Keratinocyte (primary cell): Measurements from ENCODE around the gene LSM5.

Experiments
- EZH2 ChIP-seq: IDR thresholded peaks from one replicate; pipeline ENCODE4 v1.6.1; 2012; ENCODE audit warnings: inconsistent platforms, mild to moderate bottlenecking, low read length, moderate library complexity
- TF ChIP-seq, protein P1 (sequence below), 3 experiments: IDR thresholded peaks in 1 of 3; conservative IDR thresholded peaks in 1 of 3; optimal IDR thresholded peaks in 1 of 3; 2 replicates in 2 of 3; 3 replicates in 1 of 3; pipeline versions ENCODE3 to v1.5.1; 2011; ENCODE audit warnings: low read length in 3 of 3, mild to moderate bottlenecking in 3 of 3, moderate library complexity in 2 of 3, control low read depth in 1 of 3, inconsistent platforms in 1 of 3; ENCODE audit not compliant: insufficient read depth in 2 of 3; ENCODE audit errors: extremely low read depth in 1 of 3

GRCh38 chr7:32522746-32523530 is 32.8 kb upstream of the LSM5 start:
- TF ChIP-seq, protein P1, sequence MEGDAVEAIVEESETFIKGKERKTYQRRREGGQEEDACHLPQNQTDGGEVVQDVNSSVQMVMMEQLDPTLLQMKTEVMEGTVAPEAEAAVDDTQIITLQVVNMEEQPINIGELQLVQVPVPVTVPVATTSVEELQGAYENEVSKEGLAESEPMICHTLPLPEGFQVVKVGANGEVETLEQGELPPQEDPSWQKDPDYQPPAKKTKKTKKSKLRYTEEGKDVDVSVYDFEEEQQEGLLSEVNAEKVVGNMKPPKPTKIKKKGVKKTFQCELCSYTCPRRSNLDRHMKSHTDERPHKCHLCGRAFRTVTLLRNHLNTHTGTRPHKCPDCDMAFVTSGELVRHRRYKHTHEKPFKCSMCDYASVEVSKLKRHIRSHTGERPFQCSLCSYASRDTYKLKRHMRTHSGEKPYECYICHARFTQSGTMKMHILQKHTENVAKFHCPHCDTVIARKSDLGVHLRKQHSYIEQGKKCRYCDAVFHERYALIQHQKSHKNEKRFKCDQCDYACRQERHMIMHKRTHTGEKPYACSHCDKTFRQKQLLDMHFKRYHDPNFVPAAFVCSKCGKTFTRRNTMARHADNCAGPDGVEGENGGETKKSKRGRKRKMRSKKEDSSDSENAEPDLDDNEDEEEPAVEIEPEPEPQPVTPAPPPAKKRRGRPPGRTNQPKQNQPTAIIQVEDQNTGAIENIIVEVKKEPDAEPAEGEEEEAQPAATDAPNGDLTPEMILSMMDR (optimal IDR thresholded peaks at IDR 0.05 in 1 of 3, IDR thresholded peaks at IDR 0.05 in 1 of 3, conservative IDR thresholded peaks at IDR 0.05 in 1 of 3; ENCODE audit: extremely low read depth in 1 of 3, insufficient read depth in 2 of 3, low read length in 3 of 3), result no peak
- TF ChIP-seq EZH2, result no peak
